WERI-Rb-1 (cell line): ENCODE data around the gene CTSC.

Experiments
- DNase-seq: peaks from one replicate; pipeline ENCODE4 v3.0.0-alpha.2; 2020
- H3K27ac ChIP-seq: fragments of 250-450 bp; sonication (Bioruptor Pico); 2 replicates; pipeline ENCODE4 v1.5.1; 2020; ENCODE audit warnings: mild to moderate bottlenecking, moderate library complexity
- H3K27me3 ChIP-seq: fragments of 250-450 bp; sonication (Bioruptor Pico); 2 replicates; pipeline ENCODE4 v1.5.1; 2021; ENCODE audit warnings: mild to moderate bottlenecking, low read depth, moderate library complexity; ENCODE audit not compliant: insufficient read depth, severe bottlenecking
- H3K36me3 ChIP-seq: fragments of 250-450 bp; sonication (Bioruptor Pico); 2 replicates; pipeline ENCODE4 v1.5.1; 2020; ENCODE audit warnings: mild to moderate bottlenecking, moderate library complexity
- H3K4me3 ChIP-seq: 2 replicates; pipeline ENCODE4 v1.5.1; 2011; ENCODE audit warnings: low read depth, mild to moderate bottlenecking, control low read depth, low read length
- H3K9me3 ChIP-seq: fragments of 250-450 bp; sonication (Bioruptor Pico); 2 replicates; pipeline ENCODE4 v1.5.1; 2021; ENCODE audit warnings: mild to moderate bottlenecking, moderate library complexity; ENCODE audit not compliant: severe bottlenecking
- TF ChIP-seq, protein P1 (sequence below): IDR thresholded peaks from 2 replicates; pipeline ENCODE4 v1.5.1; 2011; ENCODE audit warnings: low read depth, mild to moderate bottlenecking, control low read depth, inconsistent platforms, low read length

Gene CTSC

DNA sequence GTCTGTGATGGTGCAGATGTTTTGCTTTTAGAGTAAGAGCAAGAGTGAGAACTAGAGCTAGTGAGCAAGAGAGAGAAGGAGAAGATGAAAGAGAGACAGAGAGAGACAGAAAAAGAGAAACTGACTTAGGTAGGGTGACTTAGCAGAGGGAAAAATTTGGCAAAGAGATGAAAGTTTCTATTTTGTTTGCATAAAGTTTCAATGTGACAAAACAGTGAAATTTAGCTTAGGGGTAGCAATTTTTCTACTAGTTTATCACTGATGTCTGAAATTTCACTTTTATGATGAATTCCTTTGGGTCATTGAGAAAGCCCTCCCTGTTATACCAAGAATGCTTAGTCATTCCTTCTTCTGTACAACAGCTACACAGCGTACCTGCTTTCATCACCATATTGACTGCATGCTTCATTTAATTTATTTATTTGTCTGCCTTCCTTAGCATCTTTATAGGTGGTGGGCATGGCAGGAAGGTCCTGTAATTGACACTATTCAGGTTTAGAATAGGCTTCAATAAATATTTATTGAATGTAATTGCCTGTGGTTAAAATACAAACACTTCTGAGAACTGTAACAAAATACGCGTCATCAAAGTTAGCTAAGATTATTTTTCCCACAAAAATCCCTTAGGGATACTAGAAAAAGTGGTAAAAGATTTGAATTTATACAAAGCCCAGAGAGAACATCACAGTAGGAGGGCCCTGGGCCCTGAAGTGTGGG is 19.9 kb upstream of the CTSC start:
- no peaks in the 10 kb centered on the region for H3K27me3 ChIP-seq

DNA sequence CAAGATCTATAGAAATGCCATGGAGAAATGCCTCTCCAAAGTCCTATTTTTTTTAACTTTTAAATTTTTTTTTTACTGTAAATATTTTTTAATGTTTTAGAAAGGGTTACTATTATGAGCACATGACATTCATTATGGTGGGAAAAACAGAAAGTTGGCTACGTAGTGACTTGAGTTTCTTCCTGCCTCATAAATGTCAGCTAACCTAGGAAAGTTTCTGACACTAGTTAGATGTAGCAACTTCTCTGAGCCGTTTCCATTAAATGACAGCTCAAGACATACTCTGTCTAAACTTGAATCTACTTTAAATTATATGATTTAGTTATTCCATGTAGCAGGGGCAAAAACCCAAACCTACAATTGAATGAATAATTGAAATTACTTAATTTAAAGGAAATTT is 18.4 kb upstream of the CTSC start:
- Histone ChIP-seq H3K9me3 (no peaks in the 10 kb centered on the region), H3K27me3 (no peaks in the 10 kb centered on the region), H3K27ac (no peak overlapping the region), H3K36me3 (no peaks in the 10 kb centered on the region), H3K4me3 (no peak overlapping the region)
- DNase-seq: no peak
- TF ChIP-seq, protein P1, sequence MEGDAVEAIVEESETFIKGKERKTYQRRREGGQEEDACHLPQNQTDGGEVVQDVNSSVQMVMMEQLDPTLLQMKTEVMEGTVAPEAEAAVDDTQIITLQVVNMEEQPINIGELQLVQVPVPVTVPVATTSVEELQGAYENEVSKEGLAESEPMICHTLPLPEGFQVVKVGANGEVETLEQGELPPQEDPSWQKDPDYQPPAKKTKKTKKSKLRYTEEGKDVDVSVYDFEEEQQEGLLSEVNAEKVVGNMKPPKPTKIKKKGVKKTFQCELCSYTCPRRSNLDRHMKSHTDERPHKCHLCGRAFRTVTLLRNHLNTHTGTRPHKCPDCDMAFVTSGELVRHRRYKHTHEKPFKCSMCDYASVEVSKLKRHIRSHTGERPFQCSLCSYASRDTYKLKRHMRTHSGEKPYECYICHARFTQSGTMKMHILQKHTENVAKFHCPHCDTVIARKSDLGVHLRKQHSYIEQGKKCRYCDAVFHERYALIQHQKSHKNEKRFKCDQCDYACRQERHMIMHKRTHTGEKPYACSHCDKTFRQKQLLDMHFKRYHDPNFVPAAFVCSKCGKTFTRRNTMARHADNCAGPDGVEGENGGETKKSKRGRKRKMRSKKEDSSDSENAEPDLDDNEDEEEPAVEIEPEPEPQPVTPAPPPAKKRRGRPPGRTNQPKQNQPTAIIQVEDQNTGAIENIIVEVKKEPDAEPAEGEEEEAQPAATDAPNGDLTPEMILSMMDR: no peak

More for the DNA sequence above, 19.9 kb upstream of the CTSC start:
- Histone ChIP-seq H3K36me3 (no peaks in the 10 kb centered on the region), H3K27ac (no peak overlapping the region), H3K4me3 (no peak overlapping the region), H3K9me3 (no peaks in the 10 kb centered on the region)
- TF ChIP-seq, protein P1: no peak
- no peak for DNase-seq

DNA sequence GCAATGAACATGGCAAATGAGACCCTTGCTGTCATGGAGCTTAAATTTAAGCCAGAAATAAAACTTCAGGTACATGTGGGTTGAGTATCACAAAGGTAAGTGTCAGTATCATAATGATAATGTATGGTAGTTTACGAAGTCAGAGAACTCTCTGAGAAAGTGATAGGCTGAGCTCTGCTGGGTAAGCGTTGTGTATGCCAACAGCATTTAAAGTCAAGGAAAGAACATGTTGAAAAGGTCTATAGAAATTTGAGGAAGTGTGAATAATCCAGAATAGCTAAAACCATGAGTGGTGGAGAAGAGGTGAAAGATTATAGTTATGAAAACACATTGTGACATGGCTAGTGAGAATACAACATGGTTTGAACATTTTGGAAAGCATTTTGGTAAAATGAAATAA is 17.4 kb upstream of the CTSC start:
- Histone ChIP-seq H3K9me3 (no peaks in the 10 kb centered on the region), H3K36me3 (no peaks in the 10 kb centered on the region), H3K27ac (no peak overlapping the region), H3K4me3 (no peak overlapping the region), H3K27me3 (no peaks in the 10 kb centered on the region)
- no peak for DNase-seq
- TF ChIP-seq, protein P1: no peak

DNA sequence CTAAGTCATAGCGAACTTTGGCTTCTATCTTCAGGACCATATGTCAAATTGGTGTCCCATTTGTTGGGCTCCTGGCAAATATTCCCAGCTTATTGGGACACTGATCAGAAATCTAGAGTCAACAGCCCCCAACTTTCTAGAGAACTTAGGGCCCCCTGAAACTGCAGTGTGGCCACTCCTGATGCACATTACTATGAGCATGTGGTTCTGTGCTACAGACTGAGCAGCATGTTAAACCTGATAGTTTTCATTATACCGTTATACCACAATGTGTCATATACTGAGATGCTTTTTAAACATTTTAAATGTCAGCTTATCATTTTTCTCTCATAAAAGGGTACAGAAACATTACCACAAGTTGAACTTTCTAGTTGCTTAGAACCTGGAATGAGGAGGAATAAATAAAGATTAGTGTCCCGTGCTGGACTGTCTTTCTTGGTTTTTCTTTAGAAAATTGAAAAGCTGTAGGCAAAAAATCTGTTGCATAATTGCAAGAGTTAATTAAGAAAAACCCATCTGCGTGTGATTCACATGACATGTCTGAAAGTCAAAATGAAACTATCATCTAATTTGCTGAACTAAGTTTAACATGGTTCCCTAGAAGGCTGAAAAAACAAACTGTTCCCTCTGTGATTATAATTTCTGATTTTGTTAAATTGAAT is 16.4 kb upstream of the CTSC start:
- TF ChIP-seq, protein P1: no peak
- no peak overlapping the region for H3K27ac ChIP-seq
- no peak for DNase-seq
- H3K9me3 ChIP-seq: no peaks in the 10 kb centered on the region
- no peak overlapping the region for H3K4me3 ChIP-seq
- no peaks in the 10 kb centered on the region for H3K27me3 ChIP-seq
- no peaks in the 10 kb centered on the region for H3K36me3 ChIP-seq

DNA sequence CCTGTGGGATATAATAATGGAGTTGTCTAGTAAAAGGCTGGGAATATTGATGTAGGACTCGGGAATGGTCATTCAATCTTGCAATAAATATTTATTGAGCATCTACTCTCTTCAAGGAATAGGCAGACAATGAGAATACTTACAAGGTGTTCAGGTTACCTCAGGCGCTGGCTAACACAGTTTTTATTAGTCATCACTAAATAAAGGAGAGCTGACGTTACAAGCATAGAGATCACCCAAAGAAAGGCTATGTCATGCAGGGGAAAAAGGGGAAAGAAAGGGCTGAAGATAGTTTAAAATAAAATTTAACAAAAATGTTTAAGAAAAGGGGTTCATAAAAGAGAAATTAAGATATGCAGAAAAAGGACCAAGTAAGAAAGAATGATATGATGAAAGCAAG is 15.8 kb upstream of the CTSC start:
- Histone ChIP-seq H3K9me3 (no peaks in the 10 kb centered on the region), H3K27ac (no peak overlapping the region), H3K4me3 (no peak overlapping the region), H3K27me3 (no peaks in the 10 kb centered on the region), H3K36me3 (no peaks in the 10 kb centered on the region)
- TF ChIP-seq, protein P1: no peak
- DNase-seq: no peak
